ENCODE results near the gene CYSTM1.
"Not testable (repeated sequence)": the region's sequence is repeated elsewhere in the genome, so short reads cannot be mapped to it uniquely, and the experiment has no call there.

Gene CYSTM1

GRCh38 chr5:140143521-140144258, 31.3 kb upstream of the CYSTM1 start:
- no peak for ATAC-seq
- H3K27me3 Mint-ChIP-seq = peaks cover 25% of the 10 kb centered on the region
- no peak overlapping the region for H3K27ac Mint-ChIP-seq
- H3K4me3 Mint-ChIP-seq = no peak overlapping the region
- peaks cover 56% of the 10 kb centered on the region for H3K4me1 Mint-ChIP-seq
- H3K36me3 Mint-ChIP-seq = no peaks in the 10 kb centered on the region
- no peaks in the 10 kb centered on the region for H3K9me3 Mint-ChIP-seq

DNA sequence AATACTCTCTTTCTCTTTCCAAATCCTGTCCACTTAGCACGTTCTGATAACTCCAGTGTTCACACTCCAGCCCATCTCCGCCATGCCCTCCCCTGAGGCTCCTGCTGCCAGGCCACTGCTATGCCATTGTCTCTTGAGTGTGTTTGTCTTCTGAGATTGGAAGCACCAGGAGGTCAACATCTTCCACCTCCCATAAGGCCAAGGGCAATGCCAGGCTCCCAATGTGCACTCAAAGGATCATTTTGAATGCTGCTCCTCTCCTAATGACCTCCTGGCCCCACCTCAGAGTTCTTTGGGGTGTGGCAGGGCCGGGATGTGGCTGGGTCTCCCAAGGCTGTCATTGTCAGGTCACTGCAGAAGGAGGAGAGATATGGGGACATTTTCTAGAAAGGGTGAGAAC, 29.7 kb upstream of the CYSTM1 start:
- Mint-ChIP-seq H3K9me3 (no peaks in the 10 kb centered on the region), H3K27me3 (peaks cover 25% of the 10 kb centered on the region), H3K36me3 (no peaks in the 10 kb centered on the region), H3K27ac (no peak overlapping the region), H3K4me1 (peaks cover 47% of the 10 kb centered on the region), H3K4me3 (peak overlapping the region; percentile 42)
- no peak for ATAC-seq

GRCh38 chr5:140145818-140146522, 29.0 kb upstream of the CYSTM1 start:
- Mint-ChIP-seq H3K9me3 (no peaks in the 10 kb centered on the region), H3K36me3 (no peaks in the 10 kb centered on the region), H3K4me3 (peak overlapping the region; percentile 63), H3K27me3 (peaks cover 25% of the 10 kb centered on the region), H3K27ac (no peak overlapping the region), H3K4me1 (peaks cover 39% of the 10 kb centered on the region)
- peak; percentile 85 for ATAC-seq

GRCh38 chr5:140146523-140146842, 28.5 kb upstream of the CYSTM1 start:
- H3K27me3 Mint-ChIP-seq = peaks cover 25% of the 10 kb centered on the region
- H3K9me3 Mint-ChIP-seq = no peaks in the 10 kb centered on the region
- no peak for ATAC-seq
- no peaks in the 10 kb centered on the region for H3K36me3 Mint-ChIP-seq
- H3K4me3 Mint-ChIP-seq = peak overlapping the region; percentile 63
- H3K4me1 Mint-ChIP-seq = peaks cover 38% of the 10 kb centered on the region
- H3K27ac Mint-ChIP-seq = no peak overlapping the region

DNA sequence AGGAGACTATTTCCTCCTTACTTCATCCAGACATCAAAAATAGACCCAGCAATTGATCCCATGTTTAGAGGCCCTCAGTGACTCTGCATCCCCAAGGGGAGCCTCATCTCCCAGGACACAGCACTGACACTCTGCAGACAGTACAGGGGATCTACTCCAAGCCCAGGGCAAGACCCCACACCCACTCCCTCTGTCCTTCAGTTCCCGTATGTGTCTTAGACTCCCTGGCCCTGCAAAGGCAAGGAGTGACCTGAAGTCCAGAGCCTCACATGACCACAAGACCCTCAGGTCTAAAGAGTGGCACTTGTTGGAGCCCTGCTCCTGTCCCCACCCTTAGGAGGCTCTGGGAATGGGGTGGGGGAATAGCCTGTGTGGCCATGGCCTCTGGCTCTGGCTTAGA, 27.5 kb upstream of the CYSTM1 start:
- Mint-ChIP-seq H3K36me3 (no peaks in the 10 kb centered on the region), H3K4me1 (peaks cover 38% of the 10 kb centered on the region), H3K27ac (no peak overlapping the region), H3K9me3 (no peaks in the 10 kb centered on the region), H3K27me3 (peaks cover 25% of the 10 kb centered on the region), H3K4me3 (no peak overlapping the region)
- no peak for ATAC-seq

DNA sequence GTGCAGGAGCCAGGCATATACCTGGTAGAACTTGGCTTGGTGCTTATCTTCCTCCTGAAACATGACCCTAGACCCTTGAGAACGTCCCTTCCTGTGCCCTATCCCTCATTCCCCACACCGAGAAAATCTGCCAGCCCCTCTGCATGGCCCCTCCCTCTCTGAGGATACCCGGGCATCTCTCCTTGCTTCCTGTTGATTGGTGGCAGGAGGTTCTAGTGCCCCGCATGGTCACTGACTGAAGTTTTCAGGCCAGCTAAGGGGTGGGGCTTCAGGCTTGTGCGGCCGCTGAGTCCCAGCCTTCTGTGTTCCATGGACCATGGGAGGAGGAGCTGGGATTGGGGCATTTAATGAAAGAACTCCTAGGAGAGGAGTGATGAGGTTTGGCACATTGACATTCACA, 26.5 kb upstream of the CYSTM1 start:
- Mint-ChIP-seq H3K36me3 (no peaks in the 10 kb centered on the region), H3K27ac (no peak overlapping the region), H3K9me3 (no peaks in the 10 kb centered on the region), H3K4me1 (peaks cover 35% of the 10 kb centered on the region), H3K27me3 (peaks cover 25% of the 10 kb centered on the region), H3K4me3 (no peak overlapping the region)
- ATAC-seq = no peak

DNA sequence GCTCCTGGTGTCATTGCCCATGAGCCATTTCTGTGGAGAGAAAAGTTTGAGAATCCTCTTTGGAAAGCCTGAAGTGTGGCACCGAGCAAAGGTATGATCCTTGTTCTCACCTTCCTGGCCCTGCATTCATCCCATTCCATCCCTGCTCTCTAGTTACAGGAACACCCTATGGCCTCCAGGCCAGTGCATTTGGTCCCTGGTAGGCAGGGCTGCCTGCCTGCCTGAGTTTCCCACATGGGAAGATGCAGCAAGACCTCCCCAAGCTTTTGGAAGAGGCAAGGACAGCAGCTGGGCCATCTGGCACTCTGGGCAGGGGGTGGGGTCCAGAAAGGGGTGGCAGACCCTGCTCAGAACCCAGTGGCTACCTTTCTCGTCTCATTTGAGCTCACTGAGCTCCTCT, 24.8 kb upstream of the CYSTM1 start:
- no peak overlapping the region for H3K27ac Mint-ChIP-seq
- H3K4me3 Mint-ChIP-seq = no peak overlapping the region

GRCh38 chr5:140151144-140152021, 23.6 kb upstream of the CYSTM1 start:
- Mint-ChIP-seq H3K36me3 (no peaks in the 10 kb centered on the region), H3K9me3 (no peaks in the 10 kb centered on the region), H3K4me1 (peaks cover 6% of the 10 kb centered on the region), H3K27me3 (peaks cover 3% of the 10 kb centered on the region), H3K27ac (no peak overlapping the region), H3K4me3 (no peak overlapping the region)
- ATAC-seq = no peak

More for the DNA sequence above, 24.8 kb upstream of the CYSTM1 start:
- Mint-ChIP-seq H3K27me3 (peaks cover 15% of the 10 kb centered on the region), H3K4me1 (peaks cover 18% of the 10 kb centered on the region), H3K9me3 (no peaks in the 10 kb centered on the region), H3K36me3 (no peaks in the 10 kb centered on the region)
- ATAC-seq = no peak

- peaks cover 8% of the 10 kb centered on the region for H3K4me1 Mint-ChIP-seq
Measured at GRCh38 chr5:140152022-140152999, 22.7 kb upstream of the CYSTM1 start.

DNA sequence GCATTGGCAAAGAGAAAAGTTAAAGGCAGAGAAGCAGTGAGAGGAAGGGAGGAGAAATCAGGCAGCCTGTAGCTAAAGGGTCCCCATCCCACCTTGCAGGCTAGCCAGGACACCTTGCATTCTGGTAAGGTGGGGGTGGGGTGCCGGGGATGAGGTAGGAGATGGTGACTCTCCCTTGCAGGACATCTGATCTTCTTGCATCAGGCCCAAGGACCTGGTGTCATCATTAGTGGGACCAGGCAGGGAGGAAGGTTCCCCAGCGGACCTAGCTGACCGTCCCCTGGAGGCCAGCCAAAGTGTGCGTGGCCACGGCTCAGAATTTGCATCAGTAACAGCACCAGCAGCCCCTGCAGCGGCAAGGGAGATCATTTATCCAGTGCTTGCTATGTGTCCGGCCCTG, 21.7 kb upstream of the CYSTM1 start:
- no peak overlapping the region for H3K4me3 Mint-ChIP-seq
- no peaks in the 10 kb centered on the region for H3K9me3 Mint-ChIP-seq
- peaks cover 10% of the 10 kb centered on the region for H3K4me1 Mint-ChIP-seq
- no peaks in the 10 kb centered on the region for H3K36me3 Mint-ChIP-seq
- H3K27me3 Mint-ChIP-seq = no peaks in the 10 kb centered on the region
- no peak overlapping the region for H3K27ac Mint-ChIP-seq
- ATAC-seq = no peak

More at GRCh38 chr5:140152022-140152999, 22.7 kb upstream of the CYSTM1 start:
- Mint-ChIP-seq H3K27me3 (no peaks in the 10 kb centered on the region), H3K36me3 (no peaks in the 10 kb centered on the region), H3K4me3 (no peak overlapping the region), H3K27ac (no peak overlapping the region), H3K9me3 (no peaks in the 10 kb centered on the region)
- ATAC-seq = no peak

DNA sequence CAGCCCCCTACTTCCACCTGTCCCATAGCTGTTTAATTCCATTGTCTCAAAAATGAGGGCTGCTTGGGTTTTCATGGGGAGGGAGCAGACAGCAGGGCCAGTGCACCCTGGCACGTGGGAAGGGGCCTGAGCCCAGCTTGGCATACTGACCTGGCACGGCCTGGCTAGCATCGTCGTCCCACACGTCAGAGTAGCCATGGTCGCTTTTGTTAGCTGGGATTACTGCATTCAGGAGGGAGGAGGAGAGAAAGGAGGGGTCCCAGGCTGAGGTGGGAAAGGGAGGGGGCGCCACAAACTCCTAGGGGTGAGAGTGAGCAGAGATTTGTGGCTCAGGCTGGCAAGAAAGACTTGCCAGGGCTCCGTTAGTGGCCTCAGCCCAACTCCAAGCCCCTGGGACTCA, 21.1 kb upstream of the CYSTM1 start:
- no peak for ATAC-seq
- Mint-ChIP-seq H3K9me3 (no peaks in the 10 kb centered on the region), H3K4me3 (no peak overlapping the region), H3K4me1 (peaks cover 10% of the 10 kb centered on the region), H3K27ac (no peak overlapping the region), H3K27me3 (no peaks in the 10 kb centered on the region), H3K36me3 (no peaks in the 10 kb centered on the region)

DNA sequence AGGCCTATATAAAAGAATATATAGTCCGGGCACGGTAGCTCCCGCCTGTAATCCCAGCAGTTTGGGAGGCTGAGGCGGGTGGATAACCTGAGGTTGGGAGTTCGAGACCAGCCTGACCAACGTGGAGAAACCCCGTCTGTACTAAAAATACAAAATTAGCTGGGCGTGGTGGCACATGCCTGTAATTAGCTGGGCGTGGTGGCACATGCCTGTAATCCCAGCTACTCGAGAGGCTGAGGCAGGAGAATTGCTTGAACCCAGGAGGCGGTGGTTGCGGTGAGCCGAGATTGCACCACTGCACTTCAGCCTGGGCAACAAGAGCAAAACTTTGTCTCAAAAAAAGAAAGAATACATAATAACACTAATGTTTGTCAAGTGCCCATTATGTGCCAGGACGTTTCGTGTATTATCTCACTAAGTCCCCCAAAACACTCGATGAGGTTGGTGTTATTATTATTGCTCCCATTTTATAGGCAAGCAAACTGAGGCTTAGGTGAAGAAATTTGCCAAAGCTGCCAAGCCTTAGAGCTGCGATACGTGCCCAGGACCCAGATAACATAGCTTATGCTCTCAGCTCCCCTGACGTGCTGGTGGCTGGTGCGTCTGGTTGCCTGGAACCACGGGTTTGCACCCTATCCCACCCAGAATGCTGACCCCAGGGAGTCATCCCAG, 20.1 kb upstream of the CYSTM1 start:
- H3K36me3 Mint-ChIP-seq, H3K9me3 Mint-ChIP-seq, H3K4me1 Mint-ChIP-seq, H3K27me3 Mint-ChIP-seq, ATAC-seq, H3K27ac Mint-ChIP-seq, H3K4me3 Mint-ChIP-seq: not testable (repeated sequence)

DNA sequence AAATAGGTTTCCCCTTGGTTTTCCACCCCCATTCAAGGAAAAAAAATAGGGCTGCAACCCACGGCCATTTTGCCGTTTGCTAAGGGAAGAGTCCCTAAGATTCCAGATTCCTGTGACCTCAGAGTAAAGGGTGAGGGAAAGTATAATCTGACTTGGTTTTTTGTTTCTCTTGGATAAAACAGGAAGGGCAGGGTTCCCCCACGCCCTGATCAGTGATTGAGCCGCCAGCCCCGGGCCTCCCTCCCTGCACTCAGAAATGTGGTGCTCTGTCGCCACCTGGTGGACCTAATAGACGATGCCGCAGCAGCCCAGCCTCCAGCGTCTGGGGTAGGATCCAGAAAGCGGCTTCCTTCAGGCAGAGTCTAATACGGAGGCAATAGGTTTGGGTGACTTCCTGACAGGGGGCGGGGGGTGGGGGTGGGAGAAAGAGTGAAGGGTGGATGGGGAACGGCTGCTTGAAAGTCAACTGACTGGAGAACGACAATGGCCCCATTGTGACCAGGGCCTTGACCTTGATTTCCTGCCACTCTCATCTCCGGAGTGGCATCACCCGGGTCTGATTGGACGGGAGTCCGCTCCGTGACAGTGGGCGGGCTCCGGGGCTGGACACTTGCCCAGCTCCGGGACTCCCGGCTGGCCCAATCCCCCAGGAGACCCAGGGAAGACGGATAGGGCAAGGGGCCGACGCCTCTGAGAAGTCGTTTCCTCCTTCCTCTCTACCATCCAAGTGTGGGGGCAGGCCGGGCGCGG, 17.8 kb upstream of the CYSTM1 start:
- H3K4me1 Mint-ChIP-seq = peaks cover 11% of the 10 kb centered on the region

More for the DNA sequence above, 17.8 kb upstream of the CYSTM1 start:
- Mint-ChIP-seq H3K36me3 (no peaks in the 10 kb centered on the region), H3K9me3 (no peaks in the 10 kb centered on the region), H3K27ac (peak overlapping the region; percentile 59), H3K4me3 (peak overlapping the region; percentile 60), H3K27me3 (no peaks in the 10 kb centered on the region)
- ATAC-seq = peak; percentile 97

Measured in stimulated activated memory B cell treated with anti-CD40 and anti-IgM and Interleukin-4, amounts not matched to agents 10 μg/mL and 1 μg/mL and 100 μg/mL, for 72 hours (primary cell).